ENCODE measurements around the gene ARL3.
A peak's percentile ranks its signal among the peaks of the same experiment; 100 is the strongest.
"Not testable (repeated sequence)": the region's sequence is repeated elsewhere in the genome, so short reads cannot be mapped to it uniquely, and the experiment has no call there.

The ARL3 gene

DNA sequence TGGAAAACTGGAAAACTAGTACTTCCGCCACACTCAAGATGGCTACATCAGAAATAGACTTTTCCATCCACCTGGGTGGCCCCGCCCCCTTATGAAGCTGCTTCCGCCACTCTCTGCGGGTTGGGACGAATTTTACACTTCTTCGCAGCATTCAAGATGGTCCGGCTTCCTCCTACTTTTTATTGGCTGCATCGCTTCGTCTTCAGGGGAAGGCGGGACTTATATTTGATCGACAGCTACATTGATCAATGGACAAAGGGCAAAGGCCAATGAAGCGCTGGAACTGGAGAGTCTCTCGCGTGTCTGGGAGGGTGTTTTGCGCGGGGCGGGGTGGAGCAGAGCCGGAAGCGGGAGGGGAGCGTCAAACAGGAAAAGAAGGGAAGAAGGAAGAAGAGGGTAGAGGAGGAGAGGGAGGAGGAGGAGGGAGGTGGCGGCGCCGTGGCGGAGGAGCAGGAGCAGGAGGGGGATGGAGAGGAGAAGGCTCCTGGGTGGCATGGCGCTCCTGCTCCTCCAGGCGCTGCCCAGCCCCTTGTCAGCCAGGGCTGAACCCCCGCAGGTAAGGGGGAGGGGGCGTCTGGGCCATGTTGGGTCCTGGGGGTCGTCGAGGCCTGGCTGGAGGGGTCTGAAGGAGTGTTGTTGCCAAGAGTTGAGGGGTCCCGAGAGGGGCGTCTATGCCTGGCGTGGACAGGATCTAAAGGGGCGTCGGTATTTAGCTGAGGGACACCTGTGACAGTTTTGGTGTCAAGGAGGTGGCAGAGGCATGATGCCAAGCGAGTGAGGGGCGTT is 29.6 kb upstream of the ARL3 start, which contains the start of gene WBP1L:
Gene WBP1L (plus strand): TSS at position 361 of the 786 bp plus-strand sequence. CDS start 106 bp downstream, at position 467.
- Histone ChIP-seq H3K4me3 (ENCODE audit: low read length) (peak within 1 kb of the TSS; percentile 90), H3K36me3 (ENCODE audit: control insufficient read depth, low read length) (no peaks in the 10 kb centered on the region), H3F3A (ENCODE audit: control insufficient read depth, insufficient read depth) (peaks cover 12% of the 10 kb centered on the region), H3K79me2 (ENCODE audit: control insufficient read depth, low read length) (peaks cover 45% of the 10 kb centered on the region), H3K4me2 (ENCODE audit: low read length) (peak within 1 kb of the TSS; percentile 83), H3K27me3 (ENCODE audit: control insufficient read depth, low read length) (no peaks in the 10 kb centered on the region), H3K4me1 (ENCODE audit: control insufficient read depth, low read length) (peaks cover 31% of the 10 kb centered on the region), H3K9me2 (replicated peaks; ENCODE audit: control insufficient read depth, low read length) (no peaks in the 10 kb centered on the region; the same call in 1 of the 2 replicates), H4K20me1 (ENCODE audit: control insufficient read depth, insufficient read depth, low read depth, low read length) (no peaks in the 10 kb centered on the region), H3K27ac (ENCODE audit: low read depth, low read length) (peak within 1 kb of the TSS; percentile 19; the same call in 1 of the 2 replicates), H3K9me3 (ENCODE audit: control insufficient read depth, insufficient read depth, low read length) (no peaks in the 10 kb centered on the region)
- TF ChIP-seq, protein P1, sequence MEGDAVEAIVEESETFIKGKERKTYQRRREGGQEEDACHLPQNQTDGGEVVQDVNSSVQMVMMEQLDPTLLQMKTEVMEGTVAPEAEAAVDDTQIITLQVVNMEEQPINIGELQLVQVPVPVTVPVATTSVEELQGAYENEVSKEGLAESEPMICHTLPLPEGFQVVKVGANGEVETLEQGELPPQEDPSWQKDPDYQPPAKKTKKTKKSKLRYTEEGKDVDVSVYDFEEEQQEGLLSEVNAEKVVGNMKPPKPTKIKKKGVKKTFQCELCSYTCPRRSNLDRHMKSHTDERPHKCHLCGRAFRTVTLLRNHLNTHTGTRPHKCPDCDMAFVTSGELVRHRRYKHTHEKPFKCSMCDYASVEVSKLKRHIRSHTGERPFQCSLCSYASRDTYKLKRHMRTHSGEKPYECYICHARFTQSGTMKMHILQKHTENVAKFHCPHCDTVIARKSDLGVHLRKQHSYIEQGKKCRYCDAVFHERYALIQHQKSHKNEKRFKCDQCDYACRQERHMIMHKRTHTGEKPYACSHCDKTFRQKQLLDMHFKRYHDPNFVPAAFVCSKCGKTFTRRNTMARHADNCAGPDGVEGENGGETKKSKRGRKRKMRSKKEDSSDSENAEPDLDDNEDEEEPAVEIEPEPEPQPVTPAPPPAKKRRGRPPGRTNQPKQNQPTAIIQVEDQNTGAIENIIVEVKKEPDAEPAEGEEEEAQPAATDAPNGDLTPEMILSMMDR (IDR thresholded peaks at IDR 0.05; ENCODE audit: low read depth, low read length, poor library complexity, severe bottlenecking) = no peak
- TF ChIP-seq EZH2phosphoT487 (IDR thresholded peaks at IDR 0.05; ENCODE audit: borderline replicate concordance, low read length) = no peak

DNA sequence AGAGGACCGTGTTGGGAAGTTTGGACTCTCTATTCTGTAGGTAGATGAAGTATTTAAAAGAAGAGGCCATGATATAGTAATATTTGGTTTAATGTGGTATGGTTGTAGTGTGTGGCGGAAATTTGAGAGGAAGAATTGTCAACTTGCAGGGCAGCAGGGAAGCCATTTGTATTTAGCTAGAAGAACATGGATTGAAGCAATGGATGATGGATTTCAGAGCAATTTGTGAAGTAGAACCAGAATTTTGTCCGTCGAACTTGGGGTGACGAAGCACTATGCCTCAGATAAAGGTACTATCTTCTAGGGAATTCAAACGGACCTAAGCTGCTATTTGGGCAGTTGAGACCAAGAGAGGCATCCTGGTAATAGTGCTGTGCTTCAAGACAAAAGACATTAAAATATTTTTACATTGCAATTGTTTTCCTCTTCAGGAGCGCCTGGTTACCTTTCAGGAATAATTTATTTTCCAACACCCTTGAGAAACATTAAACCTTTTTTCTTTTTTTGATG is 28.9 kb upstream of the ARL3 start:
- TF ChIP-seq, protein P1 (IDR thresholded peaks at IDR 0.05; ENCODE audit: low read depth, low read length, poor library complexity, severe bottlenecking) = no peak
- no peak for TF ChIP-seq EZH2phosphoT487 (IDR thresholded peaks at IDR 0.05; ENCODE audit: borderline replicate concordance, low read length)
- Histone ChIP-seq H3K4me2 (ENCODE audit: low read length) (peak overlapping the region; percentile 46), H3K9me2 (replicated peaks; ENCODE audit: control insufficient read depth, low read length) (no peaks in the 10 kb centered on the region; the same call in 1 of the 2 replicates), H3K9me3 (ENCODE audit: control insufficient read depth, insufficient read depth, low read length) (no peaks in the 10 kb centered on the region), H3K79me2 (ENCODE audit: control insufficient read depth, low read length) (peaks cover 38% of the 10 kb centered on the region), H3K27me3 (ENCODE audit: control insufficient read depth, low read length) (no peaks in the 10 kb centered on the region), H3K27ac (ENCODE audit: low read depth, low read length) (no peak overlapping the region), H3F3A (ENCODE audit: control insufficient read depth, insufficient read depth) (peaks cover 12% of the 10 kb centered on the region), H4K20me1 (ENCODE audit: control insufficient read depth, insufficient read depth, low read depth, low read length) (no peaks in the 10 kb centered on the region), H3K4me3 (ENCODE audit: low read length) (peak overlapping the region; percentile 36), H3K36me3 (ENCODE audit: control insufficient read depth, low read length) (no peaks in the 10 kb centered on the region), H3K4me1 (ENCODE audit: control insufficient read depth, low read length) (peaks cover 34% of the 10 kb centered on the region)

DNA sequence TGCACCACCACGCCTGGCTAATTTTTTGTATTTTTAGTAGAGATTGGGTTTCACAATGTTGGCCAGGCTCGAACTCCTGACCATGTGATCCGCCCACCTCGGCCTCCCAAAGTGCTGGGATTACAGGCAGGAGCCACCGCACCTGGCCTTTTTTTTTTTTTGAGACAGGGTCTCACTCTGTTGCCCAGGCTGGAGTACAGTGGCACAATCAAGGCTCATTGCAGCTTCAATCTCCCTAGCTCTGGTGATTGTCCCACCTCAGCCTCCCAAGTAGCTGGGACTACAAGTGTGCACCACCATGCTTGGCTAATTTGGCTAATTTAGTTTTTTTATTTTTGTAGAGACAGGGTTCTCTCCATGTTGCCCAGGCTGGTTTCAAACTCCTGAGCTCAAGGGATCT is 28.1 kb upstream of the ARL3 start:
- not testable (repeated sequence) for H3K4me2 ChIP-seq (ENCODE audit: low read length); H3K4me3 ChIP-seq (ENCODE audit: low read length)

DNA sequence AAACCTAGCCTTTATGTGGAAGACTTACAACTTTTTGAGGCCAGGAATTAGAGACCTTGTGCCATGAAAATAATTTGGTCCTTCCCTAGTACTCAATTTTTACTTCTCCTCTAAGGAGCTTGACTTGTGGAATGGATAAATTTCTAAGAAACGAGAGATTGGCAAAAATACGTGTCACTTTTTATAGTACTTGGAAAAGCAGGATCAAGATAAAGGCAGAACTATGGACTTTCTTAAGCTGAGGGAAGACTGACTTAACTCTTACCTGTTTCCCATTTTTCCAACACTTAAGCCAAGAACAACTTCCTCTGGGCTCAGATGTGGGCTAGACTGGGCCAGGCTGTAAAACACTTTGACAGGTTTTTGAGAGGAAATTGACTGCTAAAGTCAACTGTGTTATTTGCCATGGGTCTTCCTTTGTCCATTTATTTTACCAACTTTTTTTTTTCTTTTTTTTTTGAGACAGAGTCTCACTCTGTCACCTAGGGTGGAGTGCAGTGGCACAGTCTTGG is 27.6 kb upstream of the ARL3 start:
- Histone ChIP-seq H3K27ac (ENCODE audit: low read depth, low read length) (no peak overlapping the region), H3F3A (ENCODE audit: control insufficient read depth, insufficient read depth) (peaks cover 15% of the 10 kb centered on the region), H3K4me1 (ENCODE audit: control insufficient read depth, low read length) (peaks cover 34% of the 10 kb centered on the region), H3K4me2 (ENCODE audit: low read length) (no peak overlapping the region), H4K20me1 (ENCODE audit: control insufficient read depth, insufficient read depth, low read depth, low read length) (no peaks in the 10 kb centered on the region), H3K4me3 (ENCODE audit: low read length) (no peak overlapping the region), H3K36me3 (ENCODE audit: control insufficient read depth, low read length) (peaks cover 7% of the 10 kb centered on the region; the same call in 1 of the 2 replicates), H3K9me2 (replicated peaks; ENCODE audit: control insufficient read depth, low read length) (no peaks in the 10 kb centered on the region; the same call in 1 of the 2 replicates), H3K9me3 (ENCODE audit: control insufficient read depth, insufficient read depth, low read length) (no peaks in the 10 kb centered on the region), H3K27me3 (ENCODE audit: control insufficient read depth, low read length) (no peaks in the 10 kb centered on the region), H3K79me2 (ENCODE audit: control insufficient read depth, low read length) (peaks cover 30% of the 10 kb centered on the region)
- no peak for TF ChIP-seq EZH2phosphoT487 (IDR thresholded peaks at IDR 0.05; ENCODE audit: borderline replicate concordance, low read length)
- TF ChIP-seq, protein P1 (IDR thresholded peaks at IDR 0.05; ENCODE audit: low read depth, low read length, poor library complexity, severe bottlenecking) = no peak

More for the DNA sequence above, 28.1 kb upstream of the ARL3 start:
- H3K4me1 ChIP-seq (ENCODE audit: control insufficient read depth, low read length) = peaks cover 34% of the 10 kb centered on the region
- H3K9me3 ChIP-seq (ENCODE audit: control insufficient read depth, insufficient read depth, low read length); H3K36me3 ChIP-seq (ENCODE audit: control insufficient read depth, low read length); H3K9me2 ChIP-seq (replicated peaks; ENCODE audit: control insufficient read depth, low read length); H4K20me1 ChIP-seq (ENCODE audit: control insufficient read depth, insufficient read depth, low read depth, low read length); H3K27ac ChIP-seq (ENCODE audit: low read depth, low read length); H3K27me3 ChIP-seq (ENCODE audit: control insufficient read depth, low read length): not testable (repeated sequence)
- H3K79me2 ChIP-seq (ENCODE audit: control insufficient read depth, low read length) = peaks cover 34% of the 10 kb centered on the region
- peaks cover 15% of the 10 kb centered on the region for H3F3A ChIP-seq (ENCODE audit: control insufficient read depth, insufficient read depth)
